ENCODE measurements around the gene MPZL1.

MPZL1 gene

DNA sequence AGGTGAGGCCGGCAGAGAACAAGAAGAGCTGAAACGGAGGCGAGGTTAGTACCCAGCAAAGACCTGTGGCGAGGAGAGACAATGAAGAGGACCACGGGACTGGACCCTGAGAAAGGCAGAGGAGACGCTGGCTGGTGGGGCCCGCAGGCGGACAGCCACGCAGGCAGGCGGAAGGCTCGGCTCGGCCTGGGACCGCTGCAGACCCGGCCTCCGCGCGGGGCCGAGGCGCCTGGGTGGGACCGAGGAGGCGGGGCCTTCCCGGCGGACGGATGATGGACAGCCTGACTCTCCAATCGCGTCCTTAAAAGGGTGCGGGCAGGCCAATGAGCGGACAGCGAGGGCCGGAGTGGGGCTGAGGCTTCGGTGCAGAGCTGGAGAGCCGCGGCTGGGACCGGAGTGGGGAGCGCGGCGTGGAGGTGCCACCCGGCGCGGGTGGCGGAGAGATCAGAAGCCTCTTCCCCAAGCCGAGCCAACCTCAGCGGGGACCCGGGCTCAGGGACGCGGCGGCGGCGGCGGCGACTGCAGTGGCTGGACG lies at the start of gene MPZL1:
TSS of gene MPZL1 (plus strand) at position 366 of the 535 bp plus-strand sequence. CDS start 170 bp downstream, outside the sequence.
- Histone ChIP-seq H3K9me3 (ENCODE audit: low read length) (no peaks in the 10 kb centered on the region), H3K4me3 (ENCODE audit: low read length) (peak within 1 kb of the TSS; percentile 92), H3K27me3 (ENCODE audit: insufficient read depth, low read length) (no peaks in the 10 kb centered on the region), H3K4me1 (ENCODE audit: insufficient read depth, low read length) (peaks cover 28% of the 10 kb centered on the region), H2AFZ (ENCODE audit: low read depth, low read length) (peak within 1 kb of the TSS; percentile 95), H3K36me3 (ENCODE audit: insufficient read depth, low read length) (no peaks in the 10 kb centered on the region)

DNA sequence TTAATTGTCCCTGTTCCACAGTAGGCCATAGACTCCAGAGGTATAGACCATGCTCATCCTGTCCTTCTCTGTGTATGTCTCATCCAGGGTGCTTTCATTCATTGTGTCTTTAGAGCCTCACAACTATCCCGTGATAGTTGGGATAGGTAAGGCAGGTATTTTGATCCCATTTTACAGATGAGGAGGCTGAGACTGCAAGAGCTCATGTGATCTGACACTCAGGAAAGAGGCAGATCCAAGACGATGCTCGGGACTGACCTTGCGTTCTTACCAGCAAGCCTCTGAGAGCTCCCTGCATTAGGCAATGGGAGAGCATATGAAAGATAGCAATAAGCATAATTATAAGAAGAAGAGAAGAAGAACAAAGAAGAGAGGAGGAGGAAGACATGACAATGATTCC lies 49.0 kb upstream of the MPZL1 start:
- no peaks in the 10 kb centered on the region for H3K4me1 ChIP-seq (ENCODE audit: insufficient read depth, low read length)
- H3K4me3 ChIP-seq (ENCODE audit: low read length): no peak overlapping the region
- peaks cover 18% of the 10 kb centered on the region for H3K27me3 ChIP-seq (ENCODE audit: insufficient read depth, low read length)
- H3K9me3 ChIP-seq (ENCODE audit: low read length): no peaks in the 10 kb centered on the region
- no peak overlapping the region for H2AFZ ChIP-seq (ENCODE audit: low read depth, low read length)
- H3K36me3 ChIP-seq (ENCODE audit: insufficient read depth, low read length): no peaks in the 10 kb centered on the region

DNA sequence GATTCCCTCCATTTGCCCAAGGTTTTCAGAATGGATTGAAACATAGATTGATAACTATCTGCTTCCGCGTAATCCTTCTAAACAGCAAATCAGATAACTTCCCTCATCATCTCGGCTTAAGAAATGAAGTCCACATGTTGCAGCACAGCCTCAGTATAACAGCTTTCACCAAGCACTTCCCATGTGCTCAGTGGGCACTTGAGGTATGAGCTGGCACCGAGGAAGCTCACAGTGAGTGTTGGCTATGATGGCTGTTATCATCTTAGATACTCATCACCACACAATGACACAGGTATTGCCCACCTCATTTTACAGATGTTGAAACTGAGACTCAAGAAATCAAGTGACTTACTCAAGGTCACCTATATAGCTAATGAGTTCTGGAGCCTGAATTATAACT lies 48.5 kb upstream of the MPZL1 start:
- Histone ChIP-seq H3K36me3 (ENCODE audit: insufficient read depth, low read length) (no peaks in the 10 kb centered on the region), H3K27me3 (ENCODE audit: insufficient read depth, low read length) (peaks cover 18% of the 10 kb centered on the region), H2AFZ (ENCODE audit: low read depth, low read length) (no peak overlapping the region), H3K9me3 (ENCODE audit: low read length) (no peaks in the 10 kb centered on the region), H3K4me1 (ENCODE audit: insufficient read depth, low read length) (no peaks in the 10 kb centered on the region), H3K4me3 (ENCODE audit: low read length) (no peak overlapping the region)

DNA sequence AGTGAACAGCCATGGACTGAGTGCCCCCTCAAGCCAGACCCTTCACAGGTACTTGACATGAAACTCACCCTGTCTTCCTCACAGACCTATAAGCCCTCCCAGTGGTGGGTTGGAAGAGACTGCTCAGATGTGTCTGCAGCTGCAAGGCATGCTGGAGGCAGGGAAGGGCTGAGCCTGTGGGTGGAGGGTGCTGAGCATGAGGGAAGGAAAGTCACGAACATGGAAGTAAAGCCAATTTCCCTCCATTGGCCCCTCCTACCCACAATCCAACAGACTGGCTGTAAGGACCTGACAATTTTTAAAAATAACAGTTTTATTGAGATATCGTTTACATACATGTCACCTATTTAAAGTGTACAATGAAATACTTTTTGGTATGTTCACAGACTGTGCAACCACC lies 47.6 kb upstream of the MPZL1 start:
- Histone ChIP-seq H3K27me3 (ENCODE audit: insufficient read depth, low read length) (peaks cover 18% of the 10 kb centered on the region), H2AFZ (ENCODE audit: low read depth, low read length) (no peak overlapping the region), H3K9me3 (ENCODE audit: low read length) (no peaks in the 10 kb centered on the region), H3K4me3 (ENCODE audit: low read length) (no peak overlapping the region), H3K4me1 (ENCODE audit: insufficient read depth, low read length) (no peaks in the 10 kb centered on the region), H3K36me3 (ENCODE audit: insufficient read depth, low read length) (no peaks in the 10 kb centered on the region)

DNA sequence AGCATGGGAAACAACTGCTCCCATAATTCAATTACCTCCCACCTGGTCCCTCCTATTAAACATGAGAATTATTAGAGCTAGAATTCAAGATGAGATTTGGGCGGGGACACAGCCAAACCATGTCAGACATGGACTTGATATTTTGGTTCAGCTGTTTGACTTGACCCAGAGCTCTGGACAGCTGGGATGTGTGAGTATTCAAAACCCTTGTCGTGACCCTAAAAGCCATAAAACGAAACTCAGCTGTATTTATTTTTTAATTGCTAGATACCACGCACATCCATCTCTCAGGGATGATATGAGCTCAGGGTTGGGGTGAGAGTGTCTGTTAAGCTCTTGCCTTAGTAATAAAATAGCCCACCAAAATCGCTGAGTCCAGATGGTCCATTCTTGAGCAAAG lies 46.3 kb upstream of the MPZL1 start:
- no peaks in the 10 kb centered on the region for H3K36me3 ChIP-seq (ENCODE audit: insufficient read depth, low read length)
- no peak overlapping the region for H3K4me3 ChIP-seq (ENCODE audit: low read length)
- no peaks in the 10 kb centered on the region for H3K4me1 ChIP-seq (ENCODE audit: insufficient read depth, low read length)
- H3K9me3 ChIP-seq (ENCODE audit: low read length): no peaks in the 10 kb centered on the region
- peaks cover 18% of the 10 kb centered on the region for H3K27me3 ChIP-seq (ENCODE audit: insufficient read depth, low read length)
- H2AFZ ChIP-seq (ENCODE audit: low read depth, low read length): no peak overlapping the region

DNA sequence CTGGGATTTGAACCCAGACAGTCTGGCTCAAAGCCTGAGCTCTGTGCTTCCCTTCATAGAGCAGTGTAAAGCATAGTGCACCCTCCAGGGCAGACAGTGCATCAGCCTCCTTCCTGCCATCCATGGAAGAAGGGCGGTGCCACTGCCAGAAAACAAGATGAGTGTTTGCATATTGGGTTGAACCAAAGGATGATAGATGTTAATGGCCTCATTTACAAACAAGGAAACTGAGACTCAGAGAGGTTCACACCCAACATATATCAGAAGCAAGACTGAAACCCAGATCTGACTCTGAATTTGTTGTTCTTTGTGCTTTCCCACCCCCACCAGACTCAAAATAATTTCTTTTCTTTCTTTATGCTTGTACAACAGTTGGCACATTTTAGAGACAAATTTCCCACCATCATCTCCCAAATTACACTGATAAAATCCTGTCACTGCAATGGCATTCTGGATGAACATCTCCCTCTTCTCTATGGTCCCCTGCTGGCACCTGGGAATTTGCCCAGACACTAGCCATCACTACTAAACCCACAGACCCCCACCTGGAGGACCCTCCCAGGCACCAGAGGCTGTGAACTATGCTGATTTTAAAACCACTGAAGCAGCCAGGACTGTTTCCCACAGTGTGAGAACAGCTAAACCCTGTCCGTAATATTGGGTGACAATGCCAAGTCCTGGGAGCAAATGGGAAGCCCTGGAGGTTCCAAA lies 45.4 kb upstream of the MPZL1 start:
- Histone ChIP-seq H2AFZ (ENCODE audit: low read depth, low read length) (no peak overlapping the region), H3K36me3 (ENCODE audit: insufficient read depth, low read length) (no peaks in the 10 kb centered on the region)

DNA sequence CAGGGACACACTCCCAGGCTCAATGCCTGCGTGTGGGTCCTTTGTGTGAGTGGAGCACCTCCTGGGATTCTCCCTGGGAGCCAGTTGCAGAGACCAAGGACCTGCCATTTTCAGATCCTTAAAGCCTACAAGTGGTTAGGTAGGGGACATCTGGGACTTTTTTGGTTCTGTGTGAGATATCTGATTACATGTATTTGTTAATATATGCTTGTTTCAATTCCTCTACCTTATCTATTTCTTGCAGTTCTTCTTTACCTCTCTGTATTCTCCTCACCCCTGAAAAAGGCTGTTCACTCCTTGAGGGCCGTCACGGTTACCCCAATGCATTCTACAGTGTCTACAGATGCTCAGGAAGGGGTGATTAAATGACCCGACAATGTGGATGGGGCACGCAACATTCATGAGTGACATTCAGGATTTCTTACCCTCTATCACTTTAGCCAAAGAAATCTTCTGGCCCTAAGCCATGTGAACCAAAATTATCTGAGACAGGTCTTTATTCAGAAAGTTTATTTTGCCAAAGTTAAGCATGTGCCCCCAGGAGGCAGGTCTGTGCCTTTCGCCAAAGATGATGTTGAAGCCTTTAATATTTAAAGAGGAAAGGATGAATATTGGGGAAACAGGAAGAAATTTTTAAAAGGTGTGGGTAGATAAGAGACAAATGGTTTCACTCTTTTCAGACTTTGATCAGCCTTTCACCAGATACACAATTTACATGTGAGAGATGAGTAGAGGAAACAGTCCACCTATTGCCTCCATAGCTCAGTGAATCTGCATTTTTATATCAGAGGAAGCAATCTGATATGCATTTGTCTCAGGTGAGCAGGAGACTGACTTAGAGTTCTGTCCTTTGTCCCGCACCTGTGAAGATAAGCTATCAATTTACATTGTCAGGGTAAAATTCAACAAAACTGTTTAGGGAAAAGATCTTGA lies 44.6 kb upstream of the MPZL1 start:
- no peak overlapping the region for H3K4me3 ChIP-seq (ENCODE audit: low read length)
- H3K27me3 ChIP-seq (ENCODE audit: insufficient read depth, low read length): peaks cover 18% of the 10 kb centered on the region
- no peaks in the 10 kb centered on the region for H3K36me3 ChIP-seq (ENCODE audit: insufficient read depth, low read length)
- no peak overlapping the region for H2AFZ ChIP-seq (ENCODE audit: low read depth, low read length)
- no peaks in the 10 kb centered on the region for H3K9me3 ChIP-seq (ENCODE audit: low read length)
- no peaks in the 10 kb centered on the region for H3K4me1 ChIP-seq (ENCODE audit: insufficient read depth, low read length)

More for the DNA sequence above, 45.4 kb upstream of the MPZL1 start:
- Histone ChIP-seq H3K27me3 (ENCODE audit: insufficient read depth, low read length) (peaks cover 18% of the 10 kb centered on the region), H3K4me3 (ENCODE audit: low read length) (no peak overlapping the region), H3K9me3 (ENCODE audit: low read length) (no peaks in the 10 kb centered on the region), H3K4me1 (ENCODE audit: insufficient read depth, low read length) (no peaks in the 10 kb centered on the region)

DNA sequence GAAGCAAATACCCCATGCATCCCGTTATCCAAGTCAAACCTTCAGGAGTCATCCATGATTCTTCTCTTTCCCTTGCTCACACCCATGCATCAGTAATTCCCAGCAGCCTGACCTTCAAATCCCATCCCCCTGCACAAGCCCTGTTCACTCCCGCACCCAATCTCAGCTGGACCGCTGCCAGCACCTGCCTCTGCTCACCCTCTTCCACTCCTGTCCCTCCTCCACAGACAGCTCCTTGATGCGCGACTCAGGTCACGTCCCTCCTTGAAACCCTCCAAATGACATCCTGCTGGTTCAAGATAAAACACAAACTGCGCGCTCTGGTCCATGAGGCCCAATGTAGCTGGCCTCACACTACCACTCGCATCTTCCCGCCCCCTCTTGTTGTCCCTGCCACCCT lies 43.4 kb upstream of the MPZL1 start:
- Histone ChIP-seq H3K4me1 (ENCODE audit: insufficient read depth, low read length) (no peaks in the 10 kb centered on the region), H3K9me3 (ENCODE audit: low read length) (no peaks in the 10 kb centered on the region), H3K4me3 (ENCODE audit: low read length) (no peak overlapping the region), H2AFZ (ENCODE audit: low read depth, low read length) (no peak overlapping the region), H3K27me3 (ENCODE audit: insufficient read depth, low read length) (peaks cover 18% of the 10 kb centered on the region), H3K36me3 (ENCODE audit: insufficient read depth, low read length) (no peaks in the 10 kb centered on the region)

DNA sequence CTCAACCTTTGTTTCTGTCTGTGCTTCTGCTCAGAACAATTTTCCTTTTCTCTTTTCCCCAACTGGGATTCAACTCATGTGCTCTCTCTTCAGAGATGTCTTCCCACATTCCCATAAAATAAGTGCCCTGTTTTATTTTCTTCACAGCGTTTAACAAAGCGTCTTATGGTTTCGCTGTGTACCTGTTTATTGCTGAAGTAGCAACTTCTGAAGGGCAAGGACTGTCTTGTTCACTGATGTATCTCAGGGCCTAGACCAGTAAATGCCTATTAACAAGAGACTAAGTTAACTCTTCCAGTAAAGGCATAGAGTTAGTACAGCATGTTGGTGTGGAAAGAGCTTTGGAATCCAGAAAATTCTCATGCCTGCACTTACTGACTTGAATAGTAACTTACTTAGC lies 42.9 kb upstream of the MPZL1 start:
- H3K36me3 ChIP-seq (ENCODE audit: insufficient read depth, low read length): no peaks in the 10 kb centered on the region
- no peak overlapping the region for H2AFZ ChIP-seq (ENCODE audit: low read depth, low read length)
- no peaks in the 10 kb centered on the region for H3K9me3 ChIP-seq (ENCODE audit: low read length)
- no peak overlapping the region for H3K4me3 ChIP-seq (ENCODE audit: low read length)
- H3K27me3 ChIP-seq (ENCODE audit: insufficient read depth, low read length): peaks cover 19% of the 10 kb centered on the region
- H3K4me1 ChIP-seq (ENCODE audit: insufficient read depth, low read length): no peaks in the 10 kb centered on the region

DNA sequence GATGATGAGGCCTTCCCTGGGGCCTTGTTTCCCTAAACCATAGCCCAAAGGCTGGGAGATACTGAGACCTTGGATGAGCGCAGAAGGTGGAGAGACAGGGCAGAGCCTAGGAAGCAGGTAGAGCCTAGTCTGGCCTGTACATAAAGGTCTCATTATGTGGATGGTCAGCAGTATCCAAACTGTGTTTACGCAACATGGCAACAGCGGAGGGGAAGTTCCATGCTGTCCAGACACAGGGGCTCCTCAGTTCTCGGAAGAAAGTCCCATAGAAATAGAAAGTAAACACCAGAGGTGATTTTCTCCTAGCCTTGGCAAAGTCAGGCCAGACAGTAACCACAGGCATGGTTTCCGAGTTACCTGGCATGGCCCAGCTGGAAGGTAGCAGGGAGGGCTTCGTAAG lies 42.1 kb upstream of the MPZL1 start:
- Histone ChIP-seq H3K9me3 (ENCODE audit: low read length) (no peaks in the 10 kb centered on the region), H3K27me3 (ENCODE audit: insufficient read depth, low read length) (peaks cover 25% of the 10 kb centered on the region), H3K4me3 (ENCODE audit: low read length) (no peak overlapping the region), H2AFZ (ENCODE audit: low read depth, low read length) (no peak overlapping the region), H3K36me3 (ENCODE audit: insufficient read depth, low read length) (no peaks in the 10 kb centered on the region), H3K4me1 (ENCODE audit: insufficient read depth, low read length) (no peaks in the 10 kb centered on the region)

DNA sequence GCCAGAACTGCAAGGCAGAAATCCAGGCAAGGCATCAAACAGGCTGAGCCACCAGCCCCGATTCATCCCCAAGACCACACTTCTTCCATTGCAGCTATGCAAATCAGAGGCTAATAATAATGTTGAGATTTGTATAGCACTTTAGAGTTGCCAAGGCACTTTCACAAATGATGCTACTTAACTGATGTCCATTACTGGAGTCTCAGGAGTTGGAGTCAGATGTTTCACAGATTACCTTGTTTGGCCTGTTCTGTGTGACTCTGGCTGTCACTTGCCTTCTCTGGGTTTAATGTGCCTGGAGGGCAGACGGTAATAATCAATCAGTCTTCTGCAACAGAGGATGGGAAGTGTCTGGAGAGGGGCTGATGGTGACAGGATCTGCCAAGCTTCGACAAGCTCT lies 40.8 kb upstream of the MPZL1 start:
- H3K4me3 ChIP-seq (ENCODE audit: low read length): no peak overlapping the region
- peaks cover 34% of the 10 kb centered on the region for H3K27me3 ChIP-seq (ENCODE audit: insufficient read depth, low read length)
- no peaks in the 10 kb centered on the region for H3K36me3 ChIP-seq (ENCODE audit: insufficient read depth, low read length)
- H3K4me1 ChIP-seq (ENCODE audit: insufficient read depth, low read length): no peaks in the 10 kb centered on the region
- H3K9me3 ChIP-seq (ENCODE audit: low read length): no peaks in the 10 kb centered on the region
- no peak overlapping the region for H2AFZ ChIP-seq (ENCODE audit: low read depth, low read length)

DNA sequence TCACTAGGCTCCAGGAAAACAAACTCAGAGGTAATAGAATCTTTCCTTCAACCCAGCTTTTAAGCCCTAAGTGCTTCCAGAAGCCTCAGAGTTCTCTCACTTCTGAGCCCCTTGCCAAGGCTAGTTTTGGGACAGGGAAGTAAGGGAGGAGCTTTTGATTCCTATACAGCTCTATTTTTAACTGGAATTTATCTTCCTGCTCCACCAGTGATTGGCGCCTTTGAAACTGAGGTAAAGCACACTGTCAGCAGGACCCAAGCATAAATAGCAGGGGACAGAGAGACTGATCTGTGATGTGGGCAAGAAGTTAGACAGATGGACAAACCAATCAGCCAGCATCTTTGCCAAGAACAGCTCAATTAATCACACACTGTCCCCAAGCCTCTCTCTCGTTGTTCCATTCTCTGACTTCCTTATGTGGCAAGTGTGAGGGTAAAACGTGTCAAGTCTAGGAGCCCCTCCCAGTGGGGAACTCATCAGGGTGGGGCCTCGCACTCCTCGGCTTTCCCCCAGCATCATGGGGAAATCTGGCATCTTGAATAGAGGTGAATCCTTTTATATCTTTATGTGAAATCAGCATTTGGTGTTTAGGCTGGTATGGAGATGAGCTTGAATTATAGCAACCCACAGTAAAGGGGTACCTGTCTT lies 40.2 kb upstream of the MPZL1 start:
- Histone ChIP-seq H3K27me3 (ENCODE audit: insufficient read depth, low read length) (peaks cover 30% of the 10 kb centered on the region), H3K9me3 (ENCODE audit: low read length) (no peaks in the 10 kb centered on the region), H3K4me3 (ENCODE audit: low read length) (no peak overlapping the region), H3K36me3 (ENCODE audit: insufficient read depth, low read length) (no peaks in the 10 kb centered on the region), H3K4me1 (ENCODE audit: insufficient read depth, low read length) (no peaks in the 10 kb centered on the region), H2AFZ (ENCODE audit: low read depth, low read length) (no peak overlapping the region)

DNA sequence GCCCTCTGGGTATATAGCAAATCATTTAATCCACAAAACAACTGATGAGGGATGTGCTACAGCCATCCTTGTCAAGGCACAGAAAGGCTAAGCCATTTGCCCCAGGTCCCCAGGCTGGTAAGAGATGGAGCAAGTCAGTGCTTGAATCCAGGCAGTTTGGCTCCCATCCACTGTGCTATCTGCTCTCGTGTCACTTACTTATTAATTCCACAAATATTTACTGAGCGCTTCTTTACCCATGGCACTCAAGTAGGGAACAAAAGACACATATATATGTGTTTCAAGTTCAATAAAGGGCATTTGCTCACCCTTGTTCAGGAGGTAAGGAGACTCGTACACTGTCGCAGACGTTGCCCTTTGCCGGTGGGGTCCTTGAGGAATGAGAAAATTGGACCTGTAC lies 38.6 kb upstream of the MPZL1 start:
- peaks cover 23% of the 10 kb centered on the region for H3K27me3 ChIP-seq (ENCODE audit: insufficient read depth, low read length)
- H3K4me1 ChIP-seq (ENCODE audit: insufficient read depth, low read length): no peaks in the 10 kb centered on the region
- H3K9me3 ChIP-seq (ENCODE audit: low read length): no peaks in the 10 kb centered on the region
- H2AFZ ChIP-seq (ENCODE audit: low read depth, low read length): no peak overlapping the region
- no peak overlapping the region for H3K4me3 ChIP-seq (ENCODE audit: low read length)
- H3K36me3 ChIP-seq (ENCODE audit: insufficient read depth, low read length): no peaks in the 10 kb centered on the region
